HCT116 (cell line): ENCODE data around the gene NTSR1. TPM values are rescaled to one million over a fixed set of nuclear protein-coding genes. Genes with fewer than 3 reads are reported as not detected.

Experiments
- ATAC-seq: fragments of 200-7000 bp; cut with Tn5 transposase; 2 replicates; pipeline ENCODE4 v1.9.1; 2020; ENCODE audit warnings: mild to moderate bottlenecking, moderate library complexity
- BruUV-seq: library from RNA; stranded (reverse); fragments of 400-500 nt; replicated peaks from 2 replicates; lab custom pipeline; 2021; lab: Mats Ljungman, UMichigan
- CTCF ChIA-PET: fragments of 300-600 bp; sonication (Branson Sonifier 250); formaldehyde crosslinking; loops from one replicate; lab custom pipeline; 2021; ENCODE audit warnings: antibody characterized with exemption; lab: Charles Lee
- POLR2A ChIA-PET: fragments of 300-600, 350-600 bp; sonication (Branson Sonifier 250); formaldehyde crosslinking; loops from one replicate; lab custom pipeline; 2021; ENCODE audit warnings: antibody characterized with exemption; lab: Charles Lee
- RAD21 ChIA-PET, 2 experiments: fragments of 300-600 bp; sonication (Branson Sonifier 250); formaldehyde crosslinking; loops; one replicate each; lab custom pipeline; 2023; ENCODE audit warnings: low total read pairs in 2 of 2; ENCODE audit not compliant: uncharacterized antibody in 2 of 2, unreplicated experiment in 2 of 2, low non-redundant PET in 1 of 2; lab: Charles Lee
- DNase-seq: peaks from one replicate; pipeline ENCODE4 v3.0.0-alpha.2; 2010; ENCODE audit warnings: low read depth, low spot score
- H2AFZ ChIP-seq: fragments of 200-600 bp; shearing (Covaris generic), sonication (generic); 2 replicates; pipeline ENCODE4 v1.6.1; 2017; ENCODE audit warnings: low read depth, mixed run types, mixed read lengths, antibody characterized with exemption, low read length; ENCODE audit not compliant: poor library complexity, severe bottlenecking
- H3K27ac ChIP-seq: 2 replicates; pipeline ENCODE4 v1.5.1; 2012; ENCODE audit warnings: low read depth, low read length
- H3K27me3 ChIP-seq: fragments of 200-600 bp; sonication (generic); 2 replicates; pipeline ENCODE4 v1.6.1; 2016; ENCODE audit warnings: mixed run types, low read length, mixed read lengths; ENCODE audit not compliant: insufficient read depth
- H3K36me3 ChIP-seq, 2 experiments: fragments of 200-500 bp in 1 of 2; fragments of 200-600 bp in 1 of 2; sonication (Bioruptor generic) in 1 of 2; sonication (generic) in 1 of 2; 2 replicates each; pipeline versions ENCODE4 v1.5.1 to v1.6.1; 2014 to 2016; ENCODE audit warnings: low read length in 2 of 2, inconsistent platforms in 1 of 2, mixed read lengths in 1 of 2, mixed run types in 1 of 2; ENCODE audit not compliant: insufficient read depth in 2 of 2, control insufficient read depth in 1 of 2
- H3K4me1 ChIP-seq, 2 experiments: fragments of 200-600 bp in 1 of 2; sonication (generic) in 1 of 2; 2 replicates each; pipeline versions ENCODE4 v1.5.1 to v1.6.1; 2012 to 2017; ENCODE audit warnings: low read length in 2 of 2, inconsistent platforms in 1 of 2, mild to moderate bottlenecking in 1 of 2, mixed read lengths in 1 of 2, mixed run types in 1 of 2, moderate library complexity in 1 of 2; ENCODE audit not compliant: insufficient read depth in 2 of 2, control insufficient read depth in 1 of 2
- H3K4me2 ChIP-seq: fragments of 200-600 bp; sonication (generic); 2 replicates; pipeline ENCODE4 v1.6.1; 2017; ENCODE audit warnings: mixed run types, low read length, mixed read lengths
- H3K4me3 ChIP-seq, 2 experiments: fragments of 200-600 bp in 1 of 2; sonication (generic) in 1 of 2; replicated peaks in 1 of 2; 2 replicates each; pipeline ENCODE4 v1.5.1; 2011 to 2016; ENCODE audit warnings: low read length in 2 of 2, control low read depth in 1 of 2, low read depth in 1 of 2, mild to moderate bottlenecking in 1 of 2, mixed read lengths in 1 of 2, mixed run types in 1 of 2
- H3K79me2 ChIP-seq: fragments of 200-600 bp; sonication (generic); 2 replicates; pipeline ENCODE4 v1.6.1; 2017; ENCODE audit warnings: mild to moderate bottlenecking, mixed run types, low read length, moderate library complexity, mixed read lengths; ENCODE audit not compliant: insufficient read depth
- H3K9ac ChIP-seq: fragments of 200-600 bp; sonication (generic); 2 replicates; pipeline ENCODE4 v1.6.1; 2016; ENCODE audit warnings: low read length, mixed read lengths
- H3K9me2 ChIP-seq: fragments of 200-600 bp; sonication (generic), shearing (Covaris generic); 2 replicates; pipeline ENCODE4 v1.6.1; 2017; ENCODE audit warnings: mixed run types, mild to moderate bottlenecking, moderate library complexity; ENCODE audit not compliant: insufficient read depth
- H3K9me3 ChIP-seq, 2 experiments: fragments of 200-500 bp in 1 of 2; fragments of 200-600 bp in 1 of 2; sonication (Bioruptor generic) in 1 of 2; sonication (generic) in 1 of 2; 2 replicates each; pipeline ENCODE4 v1.6.1; 2014 to 2017; ENCODE audit warnings: low read length in 2 of 2, mixed read lengths in 2 of 2, inconsistent platforms in 1 of 2, low read depth in 1 of 2, mild to moderate bottlenecking in 1 of 2, mixed run types in 1 of 2, moderate library complexity in 1 of 2; ENCODE audit not compliant: control insufficient read depth in 1 of 2, insufficient read depth in 1 of 2
- H4K20me1 ChIP-seq: fragments of 200-600 bp; sonication (generic), shearing (Covaris generic); 2 replicates; pipeline ENCODE4 v1.6.1; 2017; ENCODE audit warnings: mixed run types, mild to moderate bottlenecking, moderate library complexity; ENCODE audit not compliant: insufficient read depth
- intact Hi-C: fragments of 100-400 bp; cut with micrococcal nuclease; formaldehyde crosslinking; loops from 2 replicates; pipeline ENCODE4 v1.10.0; 2022
- total RNA-seq: library from RNA; stranded (reverse); gene quantifications from one replicate; pipeline ENCODE4 v1.2.1, GENCODE V29; 2021; ENCODE audit not compliant: unreplicated experiment
- TF ChIP-seq, protein P1 (sequence below), 3 experiments: fragments of 200-600 bp in 1 of 3; sonication (generic) in 1 of 3; IDR thresholded peaks in 2 of 3; conservative IDR thresholded peaks in 1 of 3; 2 replicates each; pipeline ENCODE4 v1.5.1; 2012 to 2017; ENCODE audit warnings: low read depth in 2 of 3, low read length in 2 of 3, antibody characterized with exemption in 1 of 3, borderline replicate concordance in 1 of 3, control low read depth in 1 of 3, mild to moderate bottlenecking in 1 of 3, mixed read lengths in 1 of 3, mixed run types in 1 of 3, moderate library complexity in 1 of 3; ENCODE audit not compliant: insufficient read depth in 1 of 3
- TF ChIP-seq, protein P2 (sequence below): IDR thresholded peaks from 2 replicates; pipeline ENCODE4 v1.6.1; 2012

The NTSR1 gene
- total RNA-seq, 1 experiment from 2014 or later: 187 TPM

DNA sequence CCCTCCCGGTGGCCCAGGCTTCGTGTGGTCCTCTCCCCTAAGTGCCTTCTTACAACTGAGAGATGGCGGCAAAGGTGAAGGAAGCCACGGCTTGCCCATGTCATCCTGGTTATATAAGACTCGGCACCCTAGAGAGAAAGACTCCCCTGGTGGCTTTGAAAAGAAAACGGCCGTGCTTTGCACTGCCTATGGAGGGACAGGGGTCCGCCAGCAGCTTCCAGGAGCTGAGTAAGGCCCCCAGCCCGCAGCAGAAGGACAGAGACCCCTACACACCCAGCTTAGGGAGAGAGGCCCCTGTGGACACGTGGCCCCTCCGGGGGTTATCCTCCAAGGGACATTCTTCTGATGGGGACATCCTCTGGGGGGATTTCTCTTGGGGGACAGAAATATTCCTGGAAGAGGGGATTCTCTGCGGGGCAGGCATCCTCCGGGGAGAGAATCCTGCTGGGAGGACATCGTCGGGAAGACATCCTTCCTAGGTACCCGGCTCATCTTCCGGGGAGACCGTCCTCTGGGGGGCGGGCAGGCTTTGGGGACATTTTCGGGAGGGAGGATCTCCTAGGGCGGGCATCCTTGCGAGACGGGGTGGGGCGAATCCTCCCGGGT is 95.5 kb downstream of the NTSR1 start:
- intact Hi-C loops: loop anchor here (10.0 kb wide), 1 partner anchor 499 kb away; the partner anchor contains the start of gene ADRM1
- TF ChIP-seq, protein P1, sequence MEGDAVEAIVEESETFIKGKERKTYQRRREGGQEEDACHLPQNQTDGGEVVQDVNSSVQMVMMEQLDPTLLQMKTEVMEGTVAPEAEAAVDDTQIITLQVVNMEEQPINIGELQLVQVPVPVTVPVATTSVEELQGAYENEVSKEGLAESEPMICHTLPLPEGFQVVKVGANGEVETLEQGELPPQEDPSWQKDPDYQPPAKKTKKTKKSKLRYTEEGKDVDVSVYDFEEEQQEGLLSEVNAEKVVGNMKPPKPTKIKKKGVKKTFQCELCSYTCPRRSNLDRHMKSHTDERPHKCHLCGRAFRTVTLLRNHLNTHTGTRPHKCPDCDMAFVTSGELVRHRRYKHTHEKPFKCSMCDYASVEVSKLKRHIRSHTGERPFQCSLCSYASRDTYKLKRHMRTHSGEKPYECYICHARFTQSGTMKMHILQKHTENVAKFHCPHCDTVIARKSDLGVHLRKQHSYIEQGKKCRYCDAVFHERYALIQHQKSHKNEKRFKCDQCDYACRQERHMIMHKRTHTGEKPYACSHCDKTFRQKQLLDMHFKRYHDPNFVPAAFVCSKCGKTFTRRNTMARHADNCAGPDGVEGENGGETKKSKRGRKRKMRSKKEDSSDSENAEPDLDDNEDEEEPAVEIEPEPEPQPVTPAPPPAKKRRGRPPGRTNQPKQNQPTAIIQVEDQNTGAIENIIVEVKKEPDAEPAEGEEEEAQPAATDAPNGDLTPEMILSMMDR (IDR thresholded peaks at IDR 0.05 in 2 of 3, conservative IDR thresholded peaks at IDR 0.05 in 1 of 3; ENCODE audit: borderline replicate concordance in 1 of 3, insufficient read depth in 1 of 3, low read depth in 2 of 3, low read length in 2 of 3): 0 out of 6 replicates have a peak, but pooled peaks of 1 of the 3 experiments have one; percentile 15
- TF ChIP-seq, protein P2, sequence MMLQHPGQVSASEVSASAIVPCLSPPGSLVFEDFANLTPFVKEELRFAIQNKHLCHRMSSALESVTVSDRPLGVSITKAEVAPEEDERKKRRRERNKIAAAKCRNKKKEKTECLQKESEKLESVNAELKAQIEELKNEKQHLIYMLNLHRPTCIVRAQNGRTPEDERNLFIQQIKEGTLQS: no peak
- ChIA-PET CTCF (interaction anchor here (1.1 kb wide), 1 partner anchor 10 kb away, joined by 3 read pairs; no protein-coding TSS in a partner anchor), POLR2A (interaction anchor here (0.5 to 1.6 kb wide), 4 partner anchors 8 to 126 kb away, joined by 3 to 7 read pairs (median 3); partner anchors contain the start of gene MRGBP), RAD21 (no interaction called here)
- Histone ChIP-seq H3K36me3 (peaks cover 16 to 35% of the 10 kb centered on the region in 2 experiments), H2AFZ (peak overlapping the region; percentile 68), H3K79me2 (peaks cover 45% of the 10 kb centered on the region), H3K9ac (peak overlapping the region; percentile 35; the same call in 1 of the 2 replicates), H3K4me1 (peaks cover 19 to 35% of the 10 kb centered on the region in 2 experiments; a peak in 3 of 4 replicates), H3K9me3 (no peaks in the 10 kb centered on the region), H4K20me1 (no peaks in the 10 kb centered on the region; the same call in 1 of the 2 replicates), H3K4me3 (peak overlapping the region; percentile 79 to 83), H3K27ac (peak overlapping the region; percentile 15; the same call in 1 of the 2 replicates), H3K9me2 (no peaks in the 10 kb centered on the region), H3K4me2 (peak overlapping the region; percentile 98), H3K27me3 (no peaks in the 10 kb centered on the region)
- peak; percentile 33 for ATAC-seq
- no peak for DNase-seq
- no TSS peak for BruUV-seq
